HG03469 (cell line): ENCODE results near the gene TMEM86B.
"Not testable (repeated sequence)": the region's sequence is repeated elsewhere in the genome, so short reads cannot be mapped to it uniquely, and the experiment has no call there.

Experiments
- ATAC-seq: cut with Tn5 transposase; IDR thresholded peaks from one replicate; pipeline ENCODE4 v1.9.1; 2021; ENCODE audit warnings: mild to moderate bottlenecking, moderate library complexity, moderate number of reproducible peaks; ENCODE audit not compliant: unreplicated experiment

TMEM86B gene

GRCh38 chr19:55242517-55242916, 14.0 kb upstream of the TMEM86B start:
- ATAC-seq, result no peak

- no peak for ATAC-seq
These were observed 13.4 kb upstream of the TMEM86B start for GRCh38 chr19:55241935-55242464.

- ATAC-seq, result no peak
These were observed 12.8 kb upstream of the TMEM86B start for GRCh38 chr19:55241143-55241934.

GRCh38 chr19:55240713-55241020, 12.1 kb upstream of the TMEM86B start:
- no peak for ATAC-seq

- ATAC-seq, result no peak
These were observed 10.4 kb upstream of the TMEM86B start for GRCh38 chr19:55239004-55239403.

GRCh38 chr19:55238030-55238429, 9.5 kb upstream of the TMEM86B start:
- ATAC-seq, result no peak

GRCh38 chr19:55232986-55233385, 4.4 kb upstream of the TMEM86B start:
- ATAC-seq, result no peak

- ATAC-seq, result no peak
These were observed 3.7 kb upstream of the TMEM86B start for GRCh38 chr19:55232286-55232602.

GRCh38 chr19:55231391-55232285, 3.1 kb upstream of the TMEM86B start:
- no peak for ATAC-seq

- no peak for ATAC-seq
These were observed 2.2 kb upstream of the TMEM86B start for GRCh38 chr19:55230780-55231179.

GRCh38 chr19:55230329-55230728, 1.8 kb upstream of the TMEM86B start:
- ATAC-seq, result no peak

GRCh38 chr19:55229789-55230182, 1.2 kb upstream of the TMEM86B start:
- ATAC-seq, result no peak

GRCh38 chr19:55229145-55229788, 704 bp upstream of the TMEM86B start:
- no peak for ATAC-seq

GRCh38 chr19:55228015-55228391, 560 bp downstream of the TMEM86B start:
- ATAC-seq, result no peak

- no peak for ATAC-seq
These were observed 1.1 kb downstream of the TMEM86B start for GRCh38 chr19:55227241-55228014.

- no peak for ATAC-seq
These were observed 1.8 kb downstream of the TMEM86B start for GRCh38 chr19:55226788-55227187.

- ATAC-seq, result no peak
These were observed 2.3 kb downstream of the TMEM86B start for GRCh38 chr19:55226273-55226672.

- ATAC-seq, result no peak
These were observed 3.1 kb downstream of the TMEM86B start for GRCh38 chr19:55225415-55225958.

GRCh38 chr19:55224679-55225414, 3.7 kb downstream of the TMEM86B start:
- ATAC-seq, result not testable (repeated sequence)
